NCI-H1930 (cell line): ENCODE results near the gene IL1R2.
"Not testable (repeated sequence)": the region's sequence is repeated elsewhere in the genome, so short reads cannot be mapped to it uniquely, and the experiment has no call there.

Source experiments
- DNase-seq, 2 experiments: peaks; one replicate each; lab custom pipeline; 2025; lab: John Stamatoyannopoulos, UW

IL1R2 gene

DNA sequence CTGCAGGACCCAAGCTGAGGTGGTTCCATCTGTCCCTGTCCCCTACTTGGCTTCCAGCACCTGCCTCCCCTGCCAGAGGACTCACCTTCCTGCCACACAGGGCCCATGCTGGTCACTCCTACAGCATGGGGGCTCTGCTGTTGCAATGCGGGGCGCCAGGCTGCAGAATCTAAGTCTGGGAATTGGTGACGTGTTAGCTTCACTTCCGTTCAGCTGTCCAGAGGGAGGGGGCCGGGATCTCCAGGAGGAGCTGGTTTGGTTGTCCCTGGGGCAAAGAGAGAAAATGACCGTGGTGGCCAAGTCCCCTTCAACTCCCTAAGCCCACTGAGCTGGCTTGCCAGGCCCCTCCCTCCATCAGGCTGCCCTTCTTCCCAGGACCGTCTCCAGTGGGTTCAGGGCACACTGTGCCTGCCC lies 69.5 kb downstream of the IL1R2 start:
- DNase-seq: no peak

DNA sequence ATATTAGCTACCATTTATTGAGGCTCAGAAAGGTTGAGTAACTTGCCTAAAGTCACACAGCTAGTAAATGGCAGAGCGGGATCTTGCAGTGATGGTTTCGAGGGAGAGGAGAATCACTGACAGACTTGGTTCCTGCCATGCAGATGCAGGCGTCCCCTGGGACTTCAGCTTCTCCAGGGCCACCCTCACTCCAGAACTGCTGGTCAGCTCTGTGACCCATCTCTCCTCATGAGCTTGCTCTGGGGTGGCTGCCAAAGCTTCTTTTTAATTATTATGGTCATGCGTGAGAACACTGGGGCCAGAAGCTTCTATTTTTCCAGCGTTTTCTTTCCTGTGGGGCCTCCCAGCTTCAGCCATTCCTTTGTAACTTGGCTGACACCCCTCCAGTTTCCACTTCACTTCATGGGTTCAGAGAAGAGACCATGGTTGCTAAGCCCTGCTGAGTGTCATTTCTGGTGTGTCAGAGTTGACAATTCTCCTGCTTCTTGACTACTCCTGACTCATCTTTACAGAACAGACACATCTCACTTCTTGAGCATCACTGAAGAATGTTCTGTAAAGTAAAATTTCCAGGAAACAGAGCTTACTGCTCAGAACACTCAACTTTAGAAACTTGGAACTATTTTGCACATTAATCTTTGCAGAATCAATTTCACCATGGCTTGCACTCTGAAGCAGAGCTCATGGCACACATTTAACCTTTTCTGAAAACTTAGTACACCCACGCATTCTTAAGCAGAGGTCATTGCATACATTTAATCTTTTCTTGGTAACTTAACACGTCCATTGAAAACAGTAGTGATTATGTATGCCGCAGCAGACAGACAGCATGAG lies 70.4 kb downstream of the IL1R2 start:
- DNase-seq: no peak

DNA sequence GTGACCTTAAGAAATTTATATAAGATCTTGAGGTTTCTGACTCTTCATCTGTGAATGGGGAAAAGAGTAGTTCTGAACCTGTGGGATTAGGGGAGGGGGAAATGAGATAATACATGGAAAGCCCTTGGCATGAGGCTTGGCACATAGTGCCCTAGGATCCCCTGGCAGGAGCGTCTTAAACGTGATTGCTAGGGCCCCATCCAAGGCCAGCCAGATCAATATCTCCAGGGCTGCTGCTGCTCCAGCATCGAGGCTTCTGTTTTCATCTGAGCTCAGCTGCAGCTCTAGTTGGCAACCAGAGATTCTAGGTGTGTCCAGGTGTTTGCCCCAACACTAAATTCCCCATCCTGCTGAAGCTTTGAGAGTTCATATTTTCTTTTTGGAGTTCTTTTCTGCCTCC lies 71.0 kb downstream of the IL1R2 start:
- no peak for DNase-seq

DNA sequence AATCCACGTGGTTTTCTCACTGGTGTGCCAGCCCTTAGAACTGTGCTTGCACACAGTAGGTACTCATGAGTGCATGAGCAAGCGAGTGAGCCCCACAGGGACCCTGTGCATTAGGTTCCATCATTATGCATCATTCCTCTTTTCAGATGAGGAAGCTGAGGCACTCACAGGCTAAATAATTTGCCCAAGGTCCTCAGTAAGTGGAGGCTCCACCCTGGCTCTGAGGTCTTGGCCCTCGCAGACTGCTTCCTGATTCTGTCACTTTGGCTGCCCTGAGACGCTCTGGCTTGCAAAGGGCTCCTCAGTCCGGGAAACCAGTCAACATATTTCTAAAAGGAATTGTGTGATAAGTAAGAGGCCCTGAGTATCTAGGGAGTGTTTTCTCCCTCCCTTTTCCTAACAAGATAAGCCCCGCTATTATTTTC lies 71.7 kb downstream of the IL1R2 start:
- DNase-seq: no peak

DNA sequence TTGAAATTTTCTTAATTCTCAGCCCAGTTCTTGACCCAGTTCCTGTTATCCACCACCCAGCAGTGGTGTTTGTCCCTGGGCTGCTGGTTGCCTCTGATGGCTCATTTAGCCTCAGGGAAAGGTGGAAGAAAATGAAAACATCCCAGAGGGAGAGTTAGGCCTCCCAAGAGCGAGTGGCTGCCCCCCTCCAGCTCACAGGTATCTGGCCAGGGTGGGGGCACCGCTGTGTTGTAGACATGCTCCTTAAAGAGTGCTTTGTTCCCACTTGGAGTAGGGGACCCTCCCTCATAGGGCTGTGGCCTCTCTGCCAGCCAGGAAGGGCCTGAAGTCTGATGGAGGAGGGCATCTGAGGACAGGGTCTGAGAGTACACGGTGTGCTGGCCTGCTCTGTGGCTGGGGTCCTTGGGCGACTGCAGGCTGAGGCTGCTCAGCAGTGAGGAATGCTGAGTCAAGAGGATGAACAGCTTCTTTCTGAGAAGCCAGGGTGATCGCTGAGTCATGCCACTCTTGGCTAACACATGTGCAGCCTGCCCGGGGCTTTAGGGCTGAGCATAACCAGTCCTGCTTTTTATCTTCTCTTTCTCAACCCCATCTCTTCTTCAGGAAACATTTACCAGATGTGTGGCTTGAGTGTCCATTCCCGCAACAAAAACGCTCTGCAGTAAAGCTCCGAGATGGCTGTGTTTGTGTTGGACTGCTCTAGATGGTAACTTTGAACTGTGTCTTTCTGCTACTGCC lies 72.3 kb downstream of the IL1R2 start:
- DNase-seq: no peak

GRCh38 chr2:102064679-102065674 lies 73.2 kb downstream of the IL1R2 start:
- DNase-seq: no peak

DNA sequence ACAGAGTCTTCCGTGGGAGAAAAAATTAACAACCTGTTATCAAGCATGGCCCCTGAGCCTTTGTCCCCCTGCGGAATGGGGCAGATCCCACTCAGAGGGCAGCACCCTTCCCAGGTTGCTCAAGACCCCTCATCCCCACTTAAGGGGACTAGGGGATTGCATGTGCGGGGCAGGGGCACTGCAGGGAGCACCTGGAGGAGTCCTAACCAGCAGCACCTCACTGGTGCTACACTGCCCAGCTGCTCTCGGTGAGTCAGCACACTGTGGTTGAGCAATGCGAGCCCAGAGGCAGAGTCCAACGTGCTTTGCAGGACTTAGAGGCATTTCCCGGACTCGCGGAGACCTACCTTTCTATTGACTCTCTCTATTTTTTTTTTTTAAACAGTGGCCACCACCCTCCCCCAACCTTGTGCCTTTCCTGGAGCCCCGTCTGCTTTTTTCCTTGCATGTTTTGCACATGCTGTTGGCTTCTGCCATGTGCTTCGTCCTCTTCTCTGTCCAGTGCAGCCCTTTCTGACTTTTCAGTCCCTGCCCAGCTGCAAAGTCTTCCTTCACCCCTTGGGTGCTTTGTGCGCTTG lies 74.0 kb downstream of the IL1R2 start:
- no peak for DNase-seq

GRCh38 chr2:102066554-102066953 lies 74.8 kb downstream of the IL1R2 start:
- no peak for DNase-seq

DNA sequence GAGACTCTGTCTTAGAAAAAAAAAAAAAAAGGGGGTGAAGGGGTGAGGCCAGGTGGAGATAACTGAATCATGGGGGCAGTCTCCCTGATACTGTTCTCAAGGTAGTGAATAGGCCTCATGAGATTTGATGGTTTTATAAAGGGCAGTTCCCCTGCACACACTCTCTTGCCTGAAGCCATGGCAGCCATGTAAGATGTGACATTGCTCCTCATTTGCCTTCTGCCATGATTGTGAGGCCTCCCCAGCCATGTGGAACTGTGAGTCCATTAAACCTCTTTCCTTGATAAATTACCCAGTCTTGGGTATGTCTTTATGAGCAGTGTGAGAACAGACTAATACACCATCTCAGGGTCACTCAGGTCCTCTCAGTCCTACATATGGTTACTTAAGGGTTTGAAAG lies 76.4 kb downstream of the IL1R2 start:
- DNase-seq: not testable (repeated sequence)

- no peak for DNase-seq
These were observed 77.7 kb downstream of the IL1R2 start for GRCh38 chr2:102069311-102069974.

DNA sequence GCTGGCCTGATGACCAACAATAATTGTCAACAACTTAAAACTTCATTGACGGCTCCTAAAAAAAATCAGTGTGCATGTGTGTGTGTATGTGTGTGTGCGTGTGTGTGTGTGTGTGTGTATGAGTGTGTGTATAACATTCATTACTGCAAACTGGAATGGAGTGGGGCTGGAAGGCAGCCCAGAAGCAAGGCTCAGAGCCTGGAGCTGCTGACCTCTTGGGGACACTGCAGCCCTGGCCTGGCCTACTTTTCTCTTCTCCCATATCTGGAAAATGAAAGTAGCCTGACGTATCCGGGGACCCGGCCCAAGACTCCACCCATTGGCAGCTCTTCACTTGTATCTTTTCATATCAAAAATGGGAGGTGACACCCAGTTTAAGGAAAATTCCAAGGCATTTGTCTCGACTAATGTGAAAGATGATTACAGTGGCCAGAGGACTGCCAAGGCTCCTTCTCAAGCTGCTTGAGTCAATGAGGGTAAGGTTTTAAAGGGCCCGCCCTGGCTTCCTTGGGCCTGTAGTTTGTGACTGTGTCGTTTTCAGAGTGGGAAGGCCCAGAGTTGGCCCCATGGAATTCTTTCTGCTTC lies 78.4 kb downstream of the IL1R2 start:
- DNase-seq: no peak

DNA sequence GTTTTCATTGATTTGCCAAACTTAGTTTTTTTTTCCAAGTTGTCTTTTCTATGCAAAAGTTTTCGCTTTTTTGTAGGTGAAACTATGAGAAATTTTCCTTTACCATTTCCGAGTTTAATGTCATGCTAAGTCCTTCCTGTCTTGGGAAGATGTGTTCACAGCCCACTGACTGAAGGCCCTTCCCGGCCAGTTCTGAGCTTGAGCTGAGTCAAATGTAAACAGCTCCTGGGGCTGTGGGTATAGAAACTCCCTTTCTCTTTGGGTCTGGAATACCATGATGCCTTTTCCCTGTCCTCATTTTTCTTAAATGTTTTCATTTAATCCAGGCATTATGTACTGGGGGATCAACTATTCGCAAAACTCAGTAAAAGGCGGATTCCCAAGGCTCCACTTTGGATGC lies 81.0 kb downstream of the IL1R2 start:
- no peak for DNase-seq

GRCh38 chr2:102073168-102073724 lies 81.5 kb downstream of the IL1R2 start:
- no peak for DNase-seq

DNA sequence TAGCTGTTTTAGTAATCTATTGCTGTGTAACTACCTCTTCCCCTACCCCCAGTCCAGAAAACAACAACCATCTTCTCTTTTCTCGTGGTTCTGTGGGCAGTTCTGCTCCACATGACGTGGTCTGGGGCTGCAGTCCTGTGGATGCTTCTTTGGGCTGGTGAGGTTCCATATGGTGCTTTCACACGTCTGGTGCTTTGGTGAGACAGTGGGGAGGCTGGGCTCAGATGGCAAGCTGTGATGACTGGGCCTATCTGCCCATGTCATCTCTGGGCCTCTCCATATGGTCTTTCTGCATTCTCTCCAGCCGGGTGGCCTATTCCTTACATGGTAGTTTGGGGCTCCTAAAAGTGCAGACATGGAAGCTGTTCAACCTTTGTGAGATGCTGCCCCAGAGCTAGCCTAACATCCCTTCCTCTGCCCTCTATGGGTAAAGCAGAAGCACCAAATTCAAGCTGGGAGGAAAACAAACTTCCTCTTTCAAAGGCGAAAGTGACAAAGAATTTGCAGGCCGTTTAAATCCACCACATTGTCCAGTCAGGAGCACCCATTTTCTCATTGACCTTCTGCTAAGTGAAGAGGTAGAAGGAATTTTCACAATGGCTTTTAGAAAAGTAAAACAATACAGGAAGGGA lies 82.5 kb downstream of the IL1R2 start:
- no peak for DNase-seq

DNA sequence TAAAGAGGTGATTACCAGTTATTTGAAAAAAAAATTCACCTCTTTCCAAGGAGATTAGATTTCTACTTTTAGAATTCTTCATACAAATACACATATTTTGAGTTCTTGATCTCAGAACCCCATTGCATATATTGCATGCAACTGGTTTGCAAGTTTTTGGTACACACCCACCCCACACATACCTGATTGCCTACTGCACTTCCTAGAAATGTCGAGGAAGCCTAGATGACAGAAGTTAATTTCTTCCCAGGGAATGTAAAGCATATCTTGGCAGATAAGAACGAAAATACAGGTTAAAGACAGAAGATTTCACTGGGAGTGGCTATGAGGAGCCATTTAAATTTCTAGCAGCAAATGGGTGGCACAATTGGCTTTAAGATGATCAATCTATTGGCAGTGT lies 83.7 kb downstream of the IL1R2 start:
- DNase-seq: no peak

DNA sequence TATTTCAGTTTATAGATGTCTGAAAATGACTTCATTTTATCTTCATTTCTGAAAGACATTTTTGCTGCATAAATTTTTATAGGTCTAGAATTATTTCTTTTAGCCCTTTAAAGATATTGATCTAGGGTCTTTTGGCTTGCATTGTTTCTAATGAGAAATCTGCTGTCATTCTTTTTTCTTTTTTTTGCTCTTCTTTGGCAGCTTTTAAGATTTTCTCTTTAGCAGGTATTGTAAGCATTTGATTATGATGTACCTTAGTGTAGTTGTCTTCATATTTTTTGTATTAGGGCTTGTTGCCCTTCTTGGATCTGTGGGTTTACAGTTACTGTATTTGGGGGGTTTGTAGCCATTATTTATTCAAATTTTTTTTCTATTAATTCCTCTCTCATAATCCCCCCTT lies 84.8 kb downstream of the IL1R2 start:
- no peak for DNase-seq
